CD4-positive, alpha-beta T cell (primary cell): ENCODE data around the gene CAB39L. TPM values are rescaled to one million over a fixed set of nuclear protein-coding genes. Genes with fewer than 3 reads are reported as not detected.

Source experiments
- ATAC-seq: fragments of 200-7000 bp; cut with Tn5 transposase; one replicate; pipeline ENCODE4 v1.10.0; 2022; ENCODE audit warnings: mild to moderate bottlenecking; ENCODE audit not compliant: poor library complexity
- CTCF ChIA-PET: fragments of 350-600 bp; sonication (Branson Sonifier 250); formaldehyde crosslinking; loops from one replicate; lab custom pipeline; 2021; ENCODE audit warnings: antibody characterized with exemption, inconsistent platforms; lab: Charles Lee
- POLR2A ChIA-PET: fragments of 350-600 bp; sonication (Branson Sonifier 250); formaldehyde crosslinking; loops from one replicate; lab custom pipeline; 2021; ENCODE audit warnings: antibody characterized with exemption, inconsistent platforms; lab: Charles Lee
- DNase-seq, 14 experiments: peaks; one replicate each; pipeline ENCODE4 v3.0.0-alpha.2; 2013 to 2020; ENCODE audit warnings: mixed read lengths in 2 of 14
- H3K27ac ChIP-seq, 2 donors: one replicate each; pipeline versions ENCODE4 v1.5.1 to v1.7.0; 2013; ENCODE audit warnings: low read length in 2 of 2, low read depth in 1 of 2, mild to moderate bottlenecking in 1 of 2
- H3K27me3 ChIP-seq, 2 experiments: 1 replicate in 1 of 2; 2 replicates in 1 of 2; pipeline versions ENCODE4 v1.6.1 to v1.7.0; 2013; ENCODE audit warnings: low read length in 2 of 2, control low read depth in 1 of 2, mild to moderate bottlenecking in 1 of 2, moderate library complexity in 1 of 2; ENCODE audit not compliant: insufficient read depth in 2 of 2, control insufficient read depth in 1 of 2
- H3K36me3 ChIP-seq: one replicate; pipeline ENCODE4 v1.6.1; 2013; ENCODE audit warnings: low read length, control low read depth; ENCODE audit not compliant: insufficient read depth
- H3K4me1 ChIP-seq: one replicate; pipeline ENCODE4 v1.6.1; 2013; ENCODE audit warnings: low read length, control low read depth; ENCODE audit not compliant: insufficient read depth
- H3K4me3 ChIP-seq: one replicate; pipeline ENCODE4 v1.5.1; 2013; ENCODE audit warnings: mild to moderate bottlenecking, low read length, moderate library complexity
- H3K9me3 ChIP-seq, 2 experiments: 1 replicate in 1 of 2; 2 replicates in 1 of 2; pipeline versions ENCODE4 v1.6.1 to v1.7.0; 2013; ENCODE audit warnings: low read length in 2 of 2, mild to moderate bottlenecking in 2 of 2, control low read depth in 1 of 2, moderate library complexity in 1 of 2; ENCODE audit not compliant: control insufficient read depth in 1 of 2, insufficient read depth in 1 of 2
- H3K27ac Mint-ChIP-seq: one replicate; pipeline ENCODE4 v1.8.0; 2020; ENCODE audit warnings: mixed read lengths
- H3K27me3 Mint-ChIP-seq: one replicate; pipeline ENCODE4 v1.8.0; 2021; ENCODE audit warnings: mixed read lengths
- H3K36me3 Mint-ChIP-seq: one replicate; pipeline ENCODE4 v1.8.0; 2021; ENCODE audit warnings: low read depth, mixed read lengths
- H3K4me1 Mint-ChIP-seq: one replicate; pipeline ENCODE4 v1.8.0; 2021; ENCODE audit warnings: low read depth, mixed read lengths
- H3K4me3 Mint-ChIP-seq: one replicate; pipeline ENCODE4 v1.8.0; 2020; ENCODE audit warnings: mild to moderate bottlenecking, mixed read lengths
- H3K9me3 Mint-ChIP-seq: one replicate; pipeline ENCODE4 v1.8.0; 2020; ENCODE audit warnings: mixed read lengths
- CTCF ChIP-seq: fragments of 200-600 bp; IDR thresholded peaks from one replicate; pipeline ENCODE4 v1.8.0; 2022; ENCODE audit warnings: antibody characterized with exemption, mild to moderate bottlenecking
- intact Hi-C, 2 experiments: fragments of 100-400 bp; cut with DNase I in 1 of 2; cut with micrococcal nuclease in 1 of 2; formaldehyde crosslinking; loops; one replicate each; pipeline versions ENCODE4 v1.15.1 to v1.9.0; 2023 to 2025; cut with DNase I, micrococcal nuclease
- total RNA-seq, 174 experiments: library from RNA in 2 of 174; stranded (reverse) in 2 of 174; gene quantifications; one replicate each; pipeline ENCODE4 v1.2.3 and lab custom pipeline; 2021 to 2026

CAB39L gene
- total RNA-seq, 2 experiments from 2014 or later = 1.9 to 2.5 TPM

GRCh38 chr13:49476529-49476928 is 32.7 kb upstream of the CAB39L start:
- H3K9me3 Mint-ChIP-seq = no peaks in the 10 kb centered on the region
- H3K27ac Mint-ChIP-seq = no peak overlapping the region
- no peak for ATAC-seq
- CTCF ChIA-PET = no interaction called here
- peaks cover 91% of the 10 kb centered on the region for H3K36me3 Mint-ChIP-seq
- intact Hi-C loops = no loop called here
- no peak overlapping the region for H3K27ac ChIP-seq
- no peaks in the 10 kb centered on the region for H3K27me3 Mint-ChIP-seq
- TF ChIP-seq CTCF = no peak
- no peaks in the 10 kb centered on the region for H3K4me1 Mint-ChIP-seq
- no peak overlapping the region for H3K4me3 Mint-ChIP-seq
- no peaks in the 10 kb centered on the region for H3K4me1 ChIP-seq
- H3K4me3 ChIP-seq = no peak overlapping the region
- no peaks in the 10 kb centered on the region for H3K27me3 ChIP-seq
- no peaks in the 10 kb centered on the region for H3K9me3 ChIP-seq
- H3K36me3 ChIP-seq = peaks cover 83% of the 10 kb centered on the region
- DNase-seq = no peak
- POLR2A ChIA-PET = interaction anchor here (0.9 kb wide), 1 partner anchor 32 kb away, joined by 3 read pairs; the partner anchor contains the start of genes CAB39L and SETDB2

GRCh38 chr13:49472186-49472585 is 28.3 kb upstream of the CAB39L start:
- peaks cover 93% of the 10 kb centered on the region for H3K36me3 Mint-ChIP-seq
- H3K27ac ChIP-seq = no peak overlapping the region
- no peaks in the 10 kb centered on the region for H3K4me1 Mint-ChIP-seq

GRCh38 chr13:49466292-49466838 is 22.5 kb upstream of the CAB39L start:
- peaks cover 83% of the 10 kb centered on the region for H3K36me3 ChIP-seq
- ChIA-PET POLR2A (no interaction called here), CTCF (interaction anchor here (0.6 to 0.7 kb wide), 2 partner anchors 16 to 71 kb away, joined by 3 read pairs; no protein-coding TSS in a partner anchor)
- H3K27me3 ChIP-seq = no peaks in the 10 kb centered on the region
- no peaks in the 10 kb centered on the region for H3K4me1 Mint-ChIP-seq
- H3K27ac ChIP-seq = no peak overlapping the region
- no peak overlapping the region for H3K4me3 ChIP-seq
- no peak for DNase-seq
- H3K9me3 ChIP-seq = peaks cover 5 to 18% of the 10 kb centered on the region in 2 experiments
- no peaks in the 10 kb centered on the region for H3K27me3 Mint-ChIP-seq
- H3K36me3 Mint-ChIP-seq = peaks cover 93% of the 10 kb centered on the region
- no peak for TF ChIP-seq CTCF
- intact Hi-C loops = no loop called here
- no peak overlapping the region for H3K4me3 Mint-ChIP-seq
- H3K9me3 Mint-ChIP-seq = peaks cover 2% of the 10 kb centered on the region
- ATAC-seq = no peak
- H3K27ac Mint-ChIP-seq = no peak overlapping the region
- H3K4me1 ChIP-seq = no peaks in the 10 kb centered on the region

More at GRCh38 chr13:49472186-49472585, 28.3 kb upstream of the CAB39L start:
- ChIA-PET POLR2A (no interaction called here), CTCF (no interaction called here)
- H3K4me3 Mint-ChIP-seq = no peak overlapping the region
- no peaks in the 10 kb centered on the region for H3K9me3 Mint-ChIP-seq
- H3K4me3 ChIP-seq = no peak overlapping the region
- DNase-seq = no peak
- H3K9me3 ChIP-seq = no peaks in the 10 kb centered on the region
- no peak for TF ChIP-seq CTCF
- H3K27me3 ChIP-seq = no peaks in the 10 kb centered on the region
- no peak for ATAC-seq
- H3K36me3 ChIP-seq = peaks cover 76% of the 10 kb centered on the region
- intact Hi-C loops = no loop called here
- H3K27me3 Mint-ChIP-seq = no peaks in the 10 kb centered on the region
- no peak overlapping the region for H3K27ac Mint-ChIP-seq
- H3K4me1 ChIP-seq = no peaks in the 10 kb centered on the region
